ENCODE results near the gene CDHR5. TPM values are rescaled to one million over a fixed set of nuclear protein-coding genes. Genes with fewer than 3 reads are reported as not detected.
A peak's percentile ranks its signal among the peaks of the same experiment; 100 is the strongest.

The CDHR5 gene
- total and polyA plus RNA-seq, 3 experiments from 2014 or later: not detected

- Mint-ChIP-seq H3K9me3 (no peaks in the 10 kb centered on the region), H3K27ac (no peak overlapping the region), H3K36me3 (peaks cover 0 to 6% (median 0%) of the 10 kb centered on the region in 3 donors), H3K27me3 (peaks cover 7 to 8% of the 10 kb centered on the region in 2 donors), H3K4me1 (peaks cover 24 to 36% (median 24%) of the 10 kb centered on the region in 3 donors), H3K4me3 (peak overlapping the region in 1 of 7 donors; percentile 74)
- ChIA-PET POLR2A (no interaction called here), CTCF (no interaction called here)
- DNase-seq: no peak
- Histone ChIP-seq H3K4me1 (ENCODE audit: insufficient read depth, low read length) (peaks cover 28% of the 10 kb centered on the region), H3K36me3 (ENCODE audit: insufficient read depth, low read length) (no peaks in the 10 kb centered on the region), H3K9me3 (ENCODE audit: low read length) (no peaks in the 10 kb centered on the region), H3K27ac (ENCODE audit: low read depth, low read length) (no peak overlapping the region), H3K27me3 (ENCODE audit: insufficient read depth, low read length, poor library complexity, severe bottlenecking) (no peaks in the 10 kb centered on the region), H3K4me3 (ENCODE audit: low read length) (no peak overlapping the region)
These were observed 51.5 kb downstream of the CDHR5 start for GRCh38 chr11:573146-573759.

DNA sequence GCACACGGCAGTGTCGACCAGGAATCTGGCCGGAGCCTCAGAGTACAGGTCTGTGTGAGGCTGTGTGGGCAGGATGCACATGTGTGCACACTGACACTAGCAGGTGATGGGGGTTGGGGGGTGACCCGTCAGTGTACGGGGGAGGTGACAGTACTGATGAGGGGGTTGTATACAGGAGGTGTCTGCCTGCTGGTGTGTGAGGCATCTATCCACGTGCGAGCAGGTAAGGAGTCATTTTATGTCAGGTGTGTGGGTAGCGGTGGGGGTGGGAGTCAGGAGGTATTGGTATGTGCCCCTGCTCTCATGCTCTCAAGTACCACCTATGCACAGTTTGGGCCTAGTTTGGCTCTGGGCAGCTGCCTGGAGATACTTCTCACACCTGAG lies 53.0 kb downstream of the CDHR5 start:
- no peak for DNase-seq
- Histone ChIP-seq H3K4me1 (ENCODE audit: insufficient read depth, low read length) (peaks cover 15% of the 10 kb centered on the region), H3K27ac (ENCODE audit: low read depth, low read length) (no peak overlapping the region), H3K9me3 (ENCODE audit: low read length) (no peaks in the 10 kb centered on the region), H3K36me3 (ENCODE audit: insufficient read depth, low read length) (no peaks in the 10 kb centered on the region), H3K4me3 (ENCODE audit: low read length) (no peak overlapping the region), H3K27me3 (ENCODE audit: insufficient read depth, low read length, poor library complexity, severe bottlenecking) (no peaks in the 10 kb centered on the region)
- ChIA-PET CTCF (interaction anchor here (1.0 kb wide), 1 partner anchor 17 kb away, joined by 3 read pairs; no protein-coding TSS in a partner anchor), POLR2A (no interaction called here)
- H3K27ac Mint-ChIP-seq: peak overlapping the region in 1 of 8 donors; percentile 65
- peaks cover 7 to 8% of the 10 kb centered on the region in 2 donors for H3K27me3 Mint-ChIP-seq
- H3K36me3 Mint-ChIP-seq: peaks cover 0 to 3% (median 0%) of the 10 kb centered on the region in 3 donors
- no peaks in the 10 kb centered on the region for H3K9me3 Mint-ChIP-seq
- peaks cover 13 to 26% (median 15%) of the 10 kb centered on the region in 3 donors for H3K4me1 Mint-ChIP-seq
- H3K4me3 Mint-ChIP-seq: peak overlapping the region in 2 of 7 donors; percentile 23 to 41

DNA sequence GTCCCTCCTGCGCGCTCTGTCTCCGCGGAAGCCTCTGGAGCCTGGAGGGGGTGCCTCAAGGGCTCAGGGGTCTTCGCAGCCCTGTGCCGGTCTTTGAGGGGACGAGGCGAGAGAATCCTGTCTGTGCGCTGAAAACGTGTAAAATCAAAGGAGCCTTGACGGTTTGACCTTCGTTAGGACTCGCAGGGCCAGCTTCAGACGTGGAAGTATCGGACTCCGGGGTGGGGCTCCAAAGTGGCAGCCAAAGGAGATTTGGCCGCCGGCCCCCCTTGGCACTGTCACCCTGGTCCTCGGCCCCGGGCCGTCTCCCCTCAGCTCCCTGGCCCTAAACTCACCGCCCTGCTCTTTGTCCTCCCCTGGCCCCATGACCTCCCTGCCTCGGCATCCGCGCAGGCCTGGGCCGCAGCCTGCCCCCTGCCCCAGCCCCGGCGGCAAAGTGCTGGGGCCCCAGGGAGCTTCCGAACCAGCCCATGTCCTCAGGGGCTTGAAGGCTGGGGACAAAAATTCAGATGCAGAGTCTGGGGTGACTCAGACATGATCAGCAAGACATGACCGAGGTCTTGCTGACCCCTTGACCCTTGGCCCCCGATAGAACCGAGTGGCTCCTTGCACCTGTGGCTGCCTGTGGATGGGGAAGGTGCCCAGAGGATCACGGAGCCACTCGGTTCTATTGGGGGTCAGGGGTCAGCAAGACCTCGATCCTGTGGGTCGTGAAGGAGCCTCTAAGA lies 55.4 kb downstream of the CDHR5 start:
- Mint-ChIP-seq H3K36me3 (peaks cover 0 to 1% (median 0%) of the 10 kb centered on the region in 3 donors), H3K4me1 (peaks cover 4 to 13% (median 6%) of the 10 kb centered on the region in 3 donors), H3K4me3 (peak overlapping the region; percentile 68 to 90 (median 79)), H3K27me3 (no peaks in the 10 kb centered on the region), H3K27ac (peak overlapping the region in 6 of 8 donors; percentile 54 to 79 (median 70)), H3K9me3 (no peaks in the 10 kb centered on the region)
- no peak for DNase-seq
- H3K4me1 ChIP-seq (ENCODE audit: insufficient read depth, low read length): peaks cover 9% of the 10 kb centered on the region
- H3K36me3 ChIP-seq (ENCODE audit: insufficient read depth, low read length): no peaks in the 10 kb centered on the region
- ChIA-PET CTCF (no interaction called here), POLR2A (interaction anchor here (0.6 to 1.2 kb wide), 5 partner anchors 13 to 285 kb away, joined by 3 to 4 read pairs (median 3); partner anchors contain the start of gene TMEM80)
- peak overlapping the region; percentile 80 for H3K27ac ChIP-seq (ENCODE audit: low read depth, low read length)
- no peaks in the 10 kb centered on the region for H3K9me3 ChIP-seq (ENCODE audit: low read length)
- H3K4me3 ChIP-seq (ENCODE audit: low read length): peak overlapping the region; percentile 60
- H3K27me3 ChIP-seq (ENCODE audit: insufficient read depth, low read length, poor library complexity, severe bottlenecking): no peaks in the 10 kb centered on the region

- H3K27ac ChIP-seq (ENCODE audit: low read depth, low read length): peak overlapping the region; percentile 80
- Mint-ChIP-seq H3K4me1 (peaks cover 0 to 10% (median 3%) of the 10 kb centered on the region in 3 donors), H3K4me3 (peak overlapping the region; percentile 68 to 90 (median 75)), H3K9me3 (no peaks in the 10 kb centered on the region), H3K36me3 (peaks cover 0 to 6% (median 0%) of the 10 kb centered on the region in 3 donors), H3K27ac (peak overlapping the region in 2 of 8 donors; percentile 63 to 74), H3K27me3 (no peaks in the 10 kb centered on the region)
- H3K9me3 ChIP-seq (ENCODE audit: low read length): no peaks in the 10 kb centered on the region
- POLR2A ChIA-PET: interaction anchor here (0.6 to 1.2 kb wide), 7 partner anchors 12 to 361 kb away, joined by 3 to 4 read pairs (median 3); partner anchors contain the start of genes BET1L, IRF7, RIC8A and TMEM80
- peaks cover 9% of the 10 kb centered on the region for H3K4me1 ChIP-seq (ENCODE audit: insufficient read depth, low read length)
- H3K27me3 ChIP-seq (ENCODE audit: insufficient read depth, low read length, poor library complexity, severe bottlenecking): no peaks in the 10 kb centered on the region
- peak overlapping the region; percentile 60 for H3K4me3 ChIP-seq (ENCODE audit: low read length)
- CTCF ChIA-PET: no interaction called here
- DNase-seq: peak; percentile 90 to 97 (median 94)
- no peaks in the 10 kb centered on the region for H3K36me3 ChIP-seq (ENCODE audit: insufficient read depth, low read length)
These were observed 56.2 kb downstream of the CDHR5 start for GRCh38 chr11:568306-569157.

- H3K36me3 Mint-ChIP-seq: peaks cover 0 to 8% (median 0%) of the 10 kb centered on the region in 3 donors
- no peaks in the 10 kb centered on the region for H3K9me3 ChIP-seq (ENCODE audit: low read length)
- peak overlapping the region in 7 of 8 donors; percentile 39 to 87 (median 81) for H3K27ac Mint-ChIP-seq
- H3K9me3 Mint-ChIP-seq: no peaks in the 10 kb centered on the region
- H3K27me3 Mint-ChIP-seq: no peaks in the 10 kb centered on the region
- H3K4me3 ChIP-seq (ENCODE audit: low read length): no peak overlapping the region
- H3K4me3 Mint-ChIP-seq: peak overlapping the region; percentile 39 to 82 (median 74)
- H3K4me1 Mint-ChIP-seq: peaks cover 0 to 10% (median 3%) of the 10 kb centered on the region in 3 donors
- CTCF ChIA-PET: interaction anchor here (1.4 kb wide), 1 partner anchor 155 kb away, joined by 3 read pairs; no protein-coding TSS in a partner anchor
- POLR2A ChIA-PET: interaction anchor here (0.8 to 1.2 kb wide), 5 partner anchors 8 to 360 kb away, joined by 3 to 4 read pairs (median 3); partner anchors contain the start of genes BET1L, IRF7, PHRF1 and RIC8A
- DNase-seq: peak in 4 of 5 donors; percentile 22 to 66 (median 35)
- no peaks in the 10 kb centered on the region for H3K36me3 ChIP-seq (ENCODE audit: insufficient read depth, low read length)
- H3K27ac ChIP-seq (ENCODE audit: low read depth, low read length): peak overlapping the region; percentile 60
- H3K27me3 ChIP-seq (ENCODE audit: insufficient read depth, low read length, poor library complexity, severe bottlenecking): no peaks in the 10 kb centered on the region
- peaks cover 9% of the 10 kb centered on the region for H3K4me1 ChIP-seq (ENCODE audit: insufficient read depth, low read length)
These were observed 57.0 kb downstream of the CDHR5 start for GRCh38 chr11:567629-568292.

GRCh38 chr11:567011-567628 lies 57.6 kb downstream of the CDHR5 start:
- H3K4me1 ChIP-seq (ENCODE audit: insufficient read depth, low read length): peaks cover 12% of the 10 kb centered on the region
- H3K27ac ChIP-seq (ENCODE audit: low read depth, low read length): peak overlapping the region; percentile 60
- H3K27me3 ChIP-seq (ENCODE audit: insufficient read depth, low read length, poor library complexity, severe bottlenecking): no peaks in the 10 kb centered on the region
- H3K27me3 Mint-ChIP-seq: no peaks in the 10 kb centered on the region
- ChIA-PET CTCF (interaction anchor here (1.4 to 3.0 kb wide), 3 partner anchors 8 to 156 kb away, joined by 3 to 17 read pairs (median 11); partner anchors contain the start of gene PHRF1), POLR2A (interaction anchor here (0.8 to 0.9 kb wide), 2 partner anchors 9 to 128 kb away, joined by 3 read pairs; partner anchors contain the start of genes DEAF1, PHRF1 and TMEM80)
- H3K4me1 Mint-ChIP-seq: peaks cover 0 to 10% (median 3%) of the 10 kb centered on the region in 3 donors
- H3K36me3 Mint-ChIP-seq: peaks cover 0 to 8% (median 0%) of the 10 kb centered on the region in 3 donors
- no peaks in the 10 kb centered on the region for H3K9me3 ChIP-seq (ENCODE audit: low read length)
- no peaks in the 10 kb centered on the region for H3K36me3 ChIP-seq (ENCODE audit: insufficient read depth, low read length)
- H3K27ac Mint-ChIP-seq: peak overlapping the region in 6 of 8 donors; percentile 67 to 88 (median 83)
- peak overlapping the region; percentile 39 to 82 (median 74) for H3K4me3 Mint-ChIP-seq
- DNase-seq: no peak
- no peak overlapping the region for H3K4me3 ChIP-seq (ENCODE audit: low read length)
- no peaks in the 10 kb centered on the region for H3K9me3 Mint-ChIP-seq
